Keratinocyte (primary cell): Measurements from ENCODE around the gene KIR2DL1. TPM values are rescaled to one million over a fixed set of nuclear protein-coding genes. Genes with fewer than 3 reads are reported as not detected.

Source experiments
- DNase-seq: peaks from one replicate; pipeline ENCODE4 v3.0.0-alpha.2; 2011; ENCODE audit warnings: low read depth, missing footprints, low spot score
- FAIRE-seq: peaks from 2 replicates; lab custom pipeline; 2011; peaks lifted over from hg19 to GRCh38; lab: Jason Lieb, UNC
- H2AFZ ChIP-seq: 2 replicates; pipeline ENCODE4 v1.6.0; 2012; ENCODE audit warnings: low read length, control low read depth, inconsistent platforms; ENCODE audit not compliant: control insufficient read depth
- H3K27ac ChIP-seq: 2 replicates; pipeline ENCODE4 v1.5.1; 2011; ENCODE audit warnings: low read length; ENCODE audit not compliant: control insufficient read depth, insufficient read depth
- H3K27me3 ChIP-seq: 3 replicates; pipeline ENCODE4 v1.6.0; 2011; ENCODE audit warnings: low read length; ENCODE audit not compliant: control insufficient read depth, insufficient read depth; ENCODE audit errors: extremely low read depth
- H3K36me3 ChIP-seq, 2 experiments: 2 replicates in 1 of 2; 3 replicates in 1 of 2; pipeline ENCODE4 v1.5.1; 2011; ENCODE audit warnings: low read length in 2 of 2, mild to moderate bottlenecking in 1 of 2; ENCODE audit not compliant: control insufficient read depth in 2 of 2, insufficient read depth in 2 of 2; ENCODE audit errors: extremely low read depth in 1 of 2
- H3K4me1 ChIP-seq: 3 replicates; pipeline ENCODE4 v1.5.1; 2011; ENCODE audit warnings: low read length; ENCODE audit not compliant: control insufficient read depth, insufficient read depth; ENCODE audit errors: extremely low read depth
- H3K4me2 ChIP-seq: 3 replicates; pipeline ENCODE4 v1.6.0; 2011; ENCODE audit warnings: low read depth, low read length; ENCODE audit not compliant: control insufficient read depth, insufficient read depth; ENCODE audit errors: extremely low read depth
- H3K4me3 ChIP-seq, 3 experiments: fragments of 200-600 bp in 1 of 3; sonication (generic) in 1 of 3; 2 replicates in 2 of 3; 3 replicates in 1 of 3; pipeline ENCODE4 v1.5.1; 2011 to 2016; ENCODE audit warnings: low read length in 3 of 3, mild to moderate bottlenecking in 3 of 3, control low read depth in 2 of 3, inconsistent platforms in 1 of 3, low read depth in 1 of 3, mixed read lengths in 1 of 3, mixed run types in 1 of 3, moderate library complexity in 1 of 3; ENCODE audit not compliant: control insufficient read depth in 2 of 3, insufficient read depth in 2 of 3; ENCODE audit errors: extremely low read depth in 1 of 3
- H3K79me2 ChIP-seq: 2 replicates; pipeline ENCODE4 v1.6.0; 2012; ENCODE audit warnings: low read length; ENCODE audit not compliant: control insufficient read depth, insufficient read depth
- H3K9ac ChIP-seq: 3 replicates; pipeline ENCODE4 v1.6.0; 2011; ENCODE audit warnings: low read length; ENCODE audit not compliant: control insufficient read depth, insufficient read depth; ENCODE audit errors: extremely low read depth
- H3K9me1 ChIP-seq: 3 replicates; pipeline ENCODE4 v1.6.0; 2011; ENCODE audit warnings: low read length; ENCODE audit not compliant: control insufficient read depth, insufficient read depth; ENCODE audit errors: extremely low read depth
- H3K9me3 ChIP-seq: 2 replicates; pipeline ENCODE4 v1.5.1; 2012; ENCODE audit warnings: low read depth, low read length; ENCODE audit not compliant: control insufficient read depth
- H4K20me1 ChIP-seq: 3 replicates; pipeline ENCODE4 v1.6.0; 2011; ENCODE audit warnings: low read length; ENCODE audit not compliant: control insufficient read depth, insufficient read depth; ENCODE audit errors: extremely low read depth
- EZH2 ChIP-seq: IDR thresholded peaks from one replicate; pipeline ENCODE4 v1.6.1; 2012; ENCODE audit warnings: inconsistent platforms, mild to moderate bottlenecking, low read length, moderate library complexity
- dilution Hi-C: fragments of 300-500 bp; cut with MboI; formaldehyde crosslinking; loops from one replicate; pipeline ENCODE4 v1.7.0; 2020; ENCODE audit warnings: low sequenced_read_pairs; ENCODE audit not compliant: extremely low pct_ligation_motif_present
- polyA plus RNA-seq, 5 experiments: library from polyadenylated mRNA; depleted of rRNA in 3 of 5; stranded (reverse) in 3 of 5; stranded (forward) in 1 of 5; unstranded in 1 of 5; fragments of >200 nt; gene quantifications; 1 replicate in 1 of 5; 2 replicates in 3 of 5; 3 replicates in 1 of 5; pipeline versions ENCODE4 v1.2.1 to v1.2.3, GENCODE V29; 2011 to 2012; ENCODE audit warnings: missing spikeins in 2 of 5, low read depth in 1 of 5, low replicate concordance in 1 of 5
- TF ChIP-seq, protein P1 (sequence below), 3 experiments: IDR thresholded peaks in 1 of 3; conservative IDR thresholded peaks in 1 of 3; optimal IDR thresholded peaks in 1 of 3; 2 replicates in 2 of 3; 3 replicates in 1 of 3; pipeline versions ENCODE3 to v1.5.1; 2011; ENCODE audit warnings: low read length in 3 of 3, mild to moderate bottlenecking in 3 of 3, moderate library complexity in 2 of 3, control low read depth in 1 of 3, inconsistent platforms in 1 of 3; ENCODE audit not compliant: insufficient read depth in 2 of 3; ENCODE audit errors: extremely low read depth in 1 of 3

KIR2DL1 gene
- polyA plus RNA-seq, 1 donor (not counting 4 experiments of a cell fraction or from before 2014, with no cell fraction given), result not detected

GRCh38 chr19:54791476-54791875 is 21.9 kb downstream of the KIR2DL1 start:
- Histone ChIP-seq H3K36me3 (no peaks in the 10 kb centered on the region), H3K79me2 (no peaks in the 10 kb centered on the region), H3K9me3 (peaks cover 9% of the 10 kb centered on the region), H3K9ac (no peak overlapping the region), H2AFZ (no peak overlapping the region), H3K4me1 (no peaks in the 10 kb centered on the region), H3K27ac (no peak overlapping the region), H3K9me1 (no peaks in the 10 kb centered on the region), H3K4me2 (no peak overlapping the region), H4K20me1 (no peaks in the 10 kb centered on the region), H3K27me3 (no peaks in the 10 kb centered on the region), H3K4me3 (no peak overlapping the region)
- DNase-seq (no peak), FAIRE-seq (no peak)
- TF ChIP-seq, protein P1, sequence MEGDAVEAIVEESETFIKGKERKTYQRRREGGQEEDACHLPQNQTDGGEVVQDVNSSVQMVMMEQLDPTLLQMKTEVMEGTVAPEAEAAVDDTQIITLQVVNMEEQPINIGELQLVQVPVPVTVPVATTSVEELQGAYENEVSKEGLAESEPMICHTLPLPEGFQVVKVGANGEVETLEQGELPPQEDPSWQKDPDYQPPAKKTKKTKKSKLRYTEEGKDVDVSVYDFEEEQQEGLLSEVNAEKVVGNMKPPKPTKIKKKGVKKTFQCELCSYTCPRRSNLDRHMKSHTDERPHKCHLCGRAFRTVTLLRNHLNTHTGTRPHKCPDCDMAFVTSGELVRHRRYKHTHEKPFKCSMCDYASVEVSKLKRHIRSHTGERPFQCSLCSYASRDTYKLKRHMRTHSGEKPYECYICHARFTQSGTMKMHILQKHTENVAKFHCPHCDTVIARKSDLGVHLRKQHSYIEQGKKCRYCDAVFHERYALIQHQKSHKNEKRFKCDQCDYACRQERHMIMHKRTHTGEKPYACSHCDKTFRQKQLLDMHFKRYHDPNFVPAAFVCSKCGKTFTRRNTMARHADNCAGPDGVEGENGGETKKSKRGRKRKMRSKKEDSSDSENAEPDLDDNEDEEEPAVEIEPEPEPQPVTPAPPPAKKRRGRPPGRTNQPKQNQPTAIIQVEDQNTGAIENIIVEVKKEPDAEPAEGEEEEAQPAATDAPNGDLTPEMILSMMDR (optimal IDR thresholded peaks at IDR 0.05 in 1 of 3, IDR thresholded peaks at IDR 0.05 in 1 of 3, conservative IDR thresholded peaks at IDR 0.05 in 1 of 3; ENCODE audit: extremely low read depth in 1 of 3, insufficient read depth in 2 of 3, low read length in 3 of 3), result no peak
- no peak for TF ChIP-seq EZH2
- dilution Hi-C loops, result no loop called here

DNA sequence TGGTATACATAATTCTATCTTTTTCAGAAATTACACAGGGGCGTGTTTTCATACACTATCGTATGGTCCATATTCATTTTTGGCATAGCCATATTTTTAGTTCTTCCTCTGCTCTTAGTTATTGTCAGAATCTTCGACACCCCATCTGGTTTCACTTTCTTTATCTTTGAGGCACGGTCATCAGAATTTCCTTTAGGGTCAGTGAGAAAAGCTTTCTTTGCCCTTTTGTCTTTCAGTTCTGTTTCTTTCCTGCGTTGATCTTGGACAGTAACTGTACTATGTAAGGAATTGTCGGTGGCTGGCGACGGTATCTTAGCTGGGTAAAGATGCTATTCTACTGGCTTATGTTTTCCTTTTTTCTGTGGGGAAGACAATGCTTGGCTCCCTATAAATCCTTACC is 23.2 kb downstream of the KIR2DL1 start:
- no peaks in the 10 kb centered on the region for H4K20me1 ChIP-seq
- no peaks in the 10 kb centered on the region for H3K27me3 ChIP-seq
- H3K9me1 ChIP-seq, result no peaks in the 10 kb centered on the region
- no peak overlapping the region for H3K4me3 ChIP-seq
- dilution Hi-C loops, result no loop called here
- no peaks in the 10 kb centered on the region for H3K36me3 ChIP-seq
- TF ChIP-seq, protein P1 (optimal IDR thresholded peaks at IDR 0.05 in 1 of 3, IDR thresholded peaks at IDR 0.05 in 1 of 3, conservative IDR thresholded peaks at IDR 0.05 in 1 of 3; ENCODE audit: extremely low read depth in 1 of 3, insufficient read depth in 2 of 3, low read length in 3 of 3), result no peak
- no peak for TF ChIP-seq EZH2
- no peak overlapping the region for H3K4me2 ChIP-seq
- peaks cover 3% of the 10 kb centered on the region for H3K9me3 ChIP-seq
- DNase-seq, result no peak
- H3K27ac ChIP-seq, result no peak overlapping the region
- FAIRE-seq, result no peak
- no peak overlapping the region for H2AFZ ChIP-seq
- H3K4me1 ChIP-seq, result no peaks in the 10 kb centered on the region
- no peak overlapping the region for H3K9ac ChIP-seq
- no peaks in the 10 kb centered on the region for H3K79me2 ChIP-seq
